Ammon's horn (tissue), 1 donor: ENCODE data around the gene CTNND2.
"Not testable (repeated sequence)": the region's sequence is repeated elsewhere in the genome, so short reads cannot be mapped to it uniquely, and the experiment has no call there.

Source experiments
- DNase-seq: peaks from one replicate; pipeline ENCODE4 v3.0.0-alpha.2; 2016; ENCODE audit warnings: low spot score

The CTNND2 gene

DNA sequence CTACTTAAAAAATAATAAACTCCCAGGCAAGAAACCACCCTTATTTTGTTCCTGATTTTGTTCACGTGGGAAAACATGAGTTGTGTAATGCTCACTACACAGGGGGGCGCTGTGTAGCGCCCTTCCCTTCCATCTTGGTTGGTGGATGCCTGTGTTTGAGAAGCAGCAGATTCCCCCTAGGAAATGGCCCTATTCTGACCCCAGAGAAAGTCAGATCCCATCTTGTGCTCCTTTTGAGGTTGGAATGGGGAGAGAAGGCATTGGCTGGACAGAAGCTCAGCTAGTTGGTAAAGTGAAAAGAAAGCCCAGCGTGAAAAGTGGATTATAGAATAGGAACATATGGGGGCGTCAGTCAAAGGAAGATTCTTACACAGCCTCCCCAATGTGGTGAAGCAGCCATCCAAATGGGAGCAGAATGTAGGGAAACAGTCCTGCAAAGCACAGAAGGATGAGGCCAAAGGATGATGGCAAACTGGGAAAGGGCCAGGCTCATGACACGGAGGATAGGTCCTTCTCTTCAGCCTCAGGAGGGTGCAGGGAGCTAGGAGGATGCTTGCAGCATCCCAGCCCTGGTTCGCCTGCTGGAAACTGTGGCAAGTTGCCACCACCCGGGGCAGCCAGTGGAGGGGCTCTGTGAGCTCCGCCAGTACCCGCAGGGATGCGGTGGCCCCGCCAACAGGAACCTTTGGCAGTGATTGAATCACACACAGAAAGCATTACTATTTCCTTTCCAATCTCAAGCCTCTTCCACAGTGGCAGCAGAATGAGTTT lies 829.0 kb downstream of the CTNND2 start:
- peak; percentile 65 for DNase-seq

DNA sequence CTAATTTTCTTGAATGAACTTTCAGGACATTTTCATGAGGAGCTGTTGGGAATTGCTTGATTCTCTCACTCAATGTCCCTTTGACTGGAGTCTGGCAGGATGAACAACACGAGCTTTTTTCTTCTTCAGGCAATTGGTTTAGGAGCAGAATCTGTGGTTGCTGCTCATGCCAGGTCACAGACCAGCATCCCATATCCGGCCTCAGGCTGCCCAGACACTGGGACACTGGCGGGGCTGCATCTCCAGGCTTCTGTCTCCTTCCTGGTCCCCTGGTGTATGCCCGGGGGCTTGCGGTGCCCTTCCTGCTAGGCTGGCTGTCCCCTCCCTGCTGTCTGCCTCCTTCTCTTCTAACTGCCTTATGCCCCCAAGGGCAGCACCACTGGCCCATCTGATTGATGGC lies 831.7 kb downstream of the CTNND2 start:
- DNase-seq: peak; percentile 52

DNA sequence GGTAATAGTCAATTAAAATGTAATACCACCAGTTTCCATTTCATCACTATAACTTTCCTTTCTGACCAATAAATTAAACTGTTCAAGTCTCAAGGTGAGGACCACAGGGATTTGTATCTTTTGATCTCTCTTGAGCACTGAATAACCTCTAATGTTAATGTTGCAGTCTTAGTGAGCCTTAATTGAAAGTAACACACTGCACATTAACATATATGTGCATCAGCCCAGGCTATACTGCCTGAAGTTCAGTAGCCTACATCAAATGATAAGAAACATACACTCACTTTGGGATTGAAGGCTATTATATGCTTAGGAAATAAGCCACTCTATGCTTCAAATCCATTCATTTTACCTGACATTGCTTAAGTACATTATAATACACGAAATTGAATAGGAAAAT lies 832.2 kb downstream of the CTNND2 start:
- no peak for DNase-seq

DNA sequence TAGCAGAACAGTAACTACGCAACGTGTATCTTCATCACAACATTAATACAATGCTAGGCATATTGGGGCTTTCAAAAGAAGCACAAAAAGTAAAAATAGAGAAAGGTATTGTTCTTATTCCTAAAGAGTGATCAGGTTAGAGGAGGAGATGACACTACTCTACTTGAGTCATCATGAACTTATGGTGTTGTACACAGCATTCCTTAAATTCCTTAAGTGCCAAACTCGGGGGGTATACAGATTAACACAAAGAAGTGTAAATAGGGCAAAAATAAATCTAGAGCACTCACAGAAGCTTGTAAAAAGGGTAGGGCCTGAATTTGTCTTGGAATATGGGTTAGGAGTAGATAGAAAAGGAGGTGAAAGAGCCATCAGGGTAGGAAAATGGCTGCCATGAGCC lies 835.2 kb downstream of the CTNND2 start:
- no peak for DNase-seq

DNA sequence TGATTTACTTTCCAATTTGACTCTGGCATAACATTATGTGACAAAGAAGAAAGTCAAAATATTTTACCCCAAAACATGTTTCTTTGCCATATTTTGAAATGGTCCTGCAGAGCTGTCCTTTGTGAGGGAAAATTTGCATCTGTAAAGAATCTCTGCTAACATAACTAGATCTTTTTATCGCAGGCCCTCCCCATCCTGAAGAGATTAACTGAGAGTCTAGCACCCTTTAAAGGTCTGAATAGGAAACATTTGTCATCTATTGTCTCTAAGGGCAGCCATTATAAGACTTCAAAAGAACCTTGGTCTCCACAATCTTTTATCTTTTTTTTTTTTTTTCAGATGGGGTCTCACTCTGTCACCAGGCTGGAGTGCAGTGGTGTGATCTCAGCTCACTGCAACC lies 838.5 kb downstream of the CTNND2 start:
- not testable (repeated sequence) for DNase-seq

DNA sequence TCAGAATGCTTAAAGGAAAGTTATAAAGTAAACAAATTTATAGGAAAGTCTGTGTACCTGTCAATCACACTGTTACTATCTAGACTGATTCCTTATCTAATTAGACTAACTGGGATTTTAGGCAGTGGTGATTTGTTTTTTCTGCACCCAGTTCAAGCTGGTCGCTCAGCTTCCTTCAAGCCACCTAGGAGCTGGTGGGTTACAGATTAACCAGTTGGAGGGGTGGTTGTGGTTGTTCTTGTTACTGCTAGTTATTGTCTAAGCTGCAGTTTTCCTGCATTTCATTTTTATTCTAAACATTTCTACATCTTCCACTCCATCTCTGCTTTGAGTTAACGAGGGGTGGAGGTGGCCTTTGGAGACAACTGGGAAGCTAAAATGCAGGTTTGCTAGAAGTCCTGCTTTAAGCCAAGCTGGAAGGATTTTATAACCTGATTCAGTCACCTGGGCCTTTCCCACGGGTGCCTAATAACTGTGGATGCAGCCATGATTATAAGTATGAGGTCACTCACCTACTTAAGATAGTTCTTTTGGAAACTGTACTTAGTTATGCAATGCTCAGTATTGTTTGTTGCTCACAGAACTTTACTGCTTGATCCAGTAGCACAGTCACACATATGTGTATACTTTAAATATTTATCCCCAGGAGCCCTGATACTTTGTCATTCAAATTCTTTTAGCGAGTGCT lies 839.3 kb downstream of the CTNND2 start:
- no peak for DNase-seq

DNA sequence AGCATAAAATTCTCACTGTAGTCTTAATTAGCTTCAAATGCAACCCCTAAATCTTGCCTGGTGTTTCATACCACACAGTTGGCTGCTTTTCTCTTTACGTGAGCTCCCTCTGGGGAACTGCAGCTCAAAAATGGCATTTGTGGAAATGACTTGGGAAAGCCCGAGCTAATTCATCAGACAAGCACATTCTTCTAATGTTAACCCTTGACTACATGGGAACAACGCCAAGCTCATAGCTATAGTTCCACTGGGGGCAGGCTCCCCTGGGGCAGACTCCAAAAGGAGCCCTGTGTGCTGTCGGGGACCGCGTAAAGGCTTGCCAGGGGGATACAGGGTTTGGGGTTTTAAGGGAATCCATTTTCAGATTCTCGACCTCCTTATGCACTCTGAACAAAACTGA lies 841.8 kb downstream of the CTNND2 start:
- no peak for DNase-seq

DNA sequence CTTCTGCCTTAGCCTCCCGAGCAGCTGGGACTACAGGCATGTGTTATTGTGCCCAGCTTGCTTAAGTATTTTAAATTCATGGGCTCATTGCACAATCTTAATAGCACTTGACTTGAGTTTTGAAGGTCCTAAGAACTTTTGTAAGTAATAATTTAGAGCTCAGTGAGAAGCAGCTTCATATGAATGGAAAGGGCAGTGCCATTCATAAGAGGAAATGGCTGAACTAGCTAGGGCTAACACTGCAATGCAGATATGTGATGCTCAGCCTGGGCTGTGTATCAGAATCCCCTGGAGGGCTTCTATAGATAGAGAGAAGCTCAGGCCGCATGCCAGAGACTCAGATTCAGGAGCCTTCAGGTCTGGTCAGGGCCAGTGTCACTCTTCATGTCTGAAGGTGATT lies 847.7 kb downstream of the CTNND2 start:
- no peak for DNase-seq

DNA sequence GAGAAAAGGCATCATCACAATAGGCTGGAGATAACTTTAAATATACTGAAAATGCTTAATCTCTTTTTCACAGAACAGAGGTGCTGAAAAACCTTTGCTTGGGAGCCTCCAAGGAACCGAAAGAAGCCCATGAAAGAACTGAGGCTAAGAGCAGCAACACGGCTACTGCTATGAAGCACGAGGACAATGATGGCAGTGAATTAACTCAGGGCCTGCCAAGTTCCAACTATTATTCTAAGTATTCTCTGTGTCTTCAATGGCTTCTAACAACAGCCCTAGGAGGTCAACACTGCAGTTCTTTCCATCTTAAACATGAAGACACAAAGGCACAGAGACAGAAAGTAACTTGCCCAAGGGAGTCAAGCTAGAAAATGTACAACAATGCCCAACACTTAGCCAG lies 850.2 kb downstream of the CTNND2 start:
- DNase-seq: peak; percentile 54

DNA sequence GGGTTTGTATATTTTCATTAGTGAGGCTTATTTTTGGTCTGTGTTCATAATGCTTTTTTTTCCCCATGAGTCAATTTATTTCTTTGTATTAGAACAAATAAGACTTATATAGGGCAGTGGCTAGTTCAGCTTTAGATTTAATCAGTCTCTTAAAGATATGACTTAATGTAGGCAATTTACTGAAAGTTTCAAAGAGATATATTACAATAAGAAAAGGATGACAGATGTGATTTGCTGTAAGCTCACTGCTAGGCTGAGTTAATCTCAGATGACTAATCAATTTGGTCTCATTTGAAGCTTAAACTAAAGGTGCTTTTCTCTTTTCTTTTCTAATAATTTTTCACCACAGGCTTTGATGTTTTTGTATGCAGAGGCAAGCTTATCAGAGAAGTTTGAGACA lies 851.4 kb downstream of the CTNND2 start:
- DNase-seq: no peak

DNA sequence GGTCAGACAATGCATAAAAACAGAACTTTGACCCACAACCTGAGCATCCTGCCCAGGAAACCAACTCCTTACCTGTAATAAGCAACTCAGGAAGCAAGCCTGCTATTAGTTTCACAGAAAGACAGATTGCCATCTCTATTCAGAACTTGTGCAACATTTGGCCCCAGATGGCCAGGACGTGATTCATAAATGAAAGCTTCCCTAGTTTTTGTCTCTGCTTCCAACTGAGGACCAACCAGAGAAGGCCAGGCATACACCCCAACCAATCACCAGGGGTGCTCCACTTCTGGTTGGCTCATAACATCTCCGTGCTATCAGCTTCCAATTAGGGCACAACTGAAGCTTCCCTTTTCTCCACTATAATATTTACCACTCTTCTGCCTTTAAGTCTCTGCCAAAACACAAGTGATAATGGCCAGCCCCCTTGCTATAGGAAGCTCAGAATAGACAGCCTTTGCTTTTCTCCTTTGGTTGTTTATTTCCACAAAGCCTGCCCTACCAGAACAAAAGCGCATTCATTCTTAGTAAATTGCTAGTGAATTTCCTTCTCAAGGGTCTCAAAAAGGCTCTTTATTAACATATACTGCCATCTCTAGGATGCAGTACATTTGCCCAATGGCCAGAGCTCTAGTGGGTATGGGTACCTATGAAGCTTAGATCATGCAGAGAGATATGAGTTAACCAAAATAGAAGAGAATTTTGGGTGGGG lies 853.5 kb downstream of the CTNND2 start:
- DNase-seq: peak; percentile 58

DNA sequence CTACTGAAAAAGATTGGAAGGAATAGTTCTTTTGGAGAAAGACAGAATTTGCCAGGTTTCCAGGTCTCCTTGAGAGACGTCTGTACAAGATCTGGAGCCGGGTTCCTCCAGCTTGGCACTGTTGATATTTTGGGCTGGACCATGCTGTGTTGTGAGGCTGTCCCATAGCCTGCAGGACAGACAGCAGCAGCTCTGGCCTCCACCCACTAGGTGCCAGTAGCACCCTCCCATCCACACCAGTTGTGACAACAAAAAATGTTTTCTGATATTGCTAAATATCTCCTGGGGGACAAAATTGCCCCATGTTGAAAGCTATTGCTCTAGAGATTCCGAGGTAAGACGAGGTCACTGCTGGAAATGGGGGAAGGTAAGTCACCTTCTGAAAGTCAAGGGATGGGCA lies 855.5 kb downstream of the CTNND2 start:
- no peak for DNase-seq

DNA sequence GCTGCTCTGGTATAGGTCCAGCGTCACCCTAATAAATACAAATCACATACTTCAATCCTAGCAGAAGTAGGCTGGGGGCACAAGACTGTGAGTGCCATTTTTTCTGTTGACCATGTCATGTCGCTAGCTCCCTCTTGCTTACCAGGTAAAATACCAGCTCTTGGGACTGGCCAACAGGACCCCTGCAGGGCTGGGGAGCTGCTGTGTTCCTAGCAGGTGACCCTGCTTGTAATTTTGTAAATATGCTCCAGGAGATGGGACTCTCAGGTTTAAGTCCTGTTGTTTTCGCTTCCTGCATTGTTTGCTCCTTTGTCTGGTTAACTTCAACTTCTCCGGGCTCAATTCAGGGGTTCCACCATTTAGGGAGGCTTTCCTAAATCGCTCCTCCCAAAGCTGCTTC lies 856.6 kb downstream of the CTNND2 start:
- DNase-seq: no peak

DNA sequence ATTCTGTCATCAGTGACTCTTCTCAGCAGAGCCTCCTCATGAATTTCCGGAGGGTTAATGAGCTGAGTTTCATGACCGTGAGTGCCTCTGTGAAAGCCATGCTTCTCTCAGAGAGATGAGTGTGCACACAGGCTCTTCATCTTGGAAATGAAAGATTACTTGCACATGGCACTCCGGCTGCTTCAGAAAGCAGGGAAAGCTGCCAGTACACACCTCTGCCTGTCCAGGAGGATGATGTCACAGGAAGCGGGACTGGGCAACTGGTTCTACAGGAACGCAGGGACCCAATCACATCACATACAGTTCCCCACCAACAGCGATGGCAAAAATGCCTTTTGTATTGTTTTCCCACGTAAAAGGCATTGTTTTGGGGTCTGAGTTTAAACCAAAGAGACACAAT lies 857.2 kb downstream of the CTNND2 start:
- no peak for DNase-seq

DNA sequence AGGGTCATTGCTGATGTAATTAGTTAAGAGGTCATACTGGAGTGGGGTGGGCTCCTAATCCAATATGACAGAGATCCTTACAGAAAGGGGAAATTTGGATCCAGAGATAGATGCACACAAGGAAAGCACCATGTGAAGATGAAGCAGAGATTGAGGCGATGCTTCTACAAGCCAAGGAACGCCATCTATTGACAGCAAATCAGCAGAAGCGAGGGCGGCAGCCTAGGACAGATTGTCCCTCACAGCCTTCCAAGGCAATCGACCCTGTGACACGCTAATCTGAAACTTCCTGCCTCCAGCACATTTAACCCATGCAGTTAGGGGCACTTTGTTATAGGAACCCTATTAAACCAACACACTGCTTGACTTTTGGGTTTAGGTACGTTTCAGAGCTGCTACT lies 858.1 kb downstream of the CTNND2 start:
- DNase-seq: peak; percentile 77

DNA sequence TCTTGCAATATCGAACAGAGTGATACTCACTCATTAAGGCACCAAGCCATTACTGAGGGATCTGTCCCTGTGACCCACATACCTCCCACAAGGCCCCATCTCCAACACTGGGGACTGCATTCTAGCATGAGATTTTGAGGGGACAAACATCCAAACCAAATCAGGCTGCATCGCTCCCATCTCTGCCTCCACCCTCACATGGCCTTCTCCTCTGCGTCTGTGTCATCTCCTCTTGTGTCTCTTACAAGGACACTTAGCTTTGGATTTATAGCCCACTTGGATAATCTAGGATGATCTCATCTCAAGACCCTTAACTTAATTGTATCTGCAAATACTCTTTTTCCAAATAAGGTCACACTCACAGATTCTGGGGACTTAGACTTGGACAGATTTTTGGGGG lies 858.8 kb downstream of the CTNND2 start:
- no peak for DNase-seq

DNA sequence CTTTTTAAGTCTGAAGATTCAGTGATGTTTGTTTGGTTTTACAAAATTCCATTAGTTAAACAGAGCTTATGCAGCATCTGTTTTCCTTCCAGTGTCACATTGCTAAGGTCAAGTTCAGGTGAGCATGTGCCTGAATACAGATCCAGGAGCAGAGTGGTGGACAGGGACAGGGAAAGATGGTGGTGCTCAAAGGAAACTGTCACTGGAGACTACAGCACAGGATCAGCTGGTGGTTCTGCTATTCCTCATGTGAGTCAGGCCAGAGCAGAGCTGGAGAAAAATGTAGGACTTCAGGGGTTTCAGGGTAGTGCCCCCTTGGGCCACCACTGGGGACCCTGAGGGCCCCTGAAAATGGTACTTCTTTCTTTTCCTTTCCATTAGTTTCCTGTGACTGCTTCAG lies 859.7 kb downstream of the CTNND2 start:
- no peak for DNase-seq

DNA sequence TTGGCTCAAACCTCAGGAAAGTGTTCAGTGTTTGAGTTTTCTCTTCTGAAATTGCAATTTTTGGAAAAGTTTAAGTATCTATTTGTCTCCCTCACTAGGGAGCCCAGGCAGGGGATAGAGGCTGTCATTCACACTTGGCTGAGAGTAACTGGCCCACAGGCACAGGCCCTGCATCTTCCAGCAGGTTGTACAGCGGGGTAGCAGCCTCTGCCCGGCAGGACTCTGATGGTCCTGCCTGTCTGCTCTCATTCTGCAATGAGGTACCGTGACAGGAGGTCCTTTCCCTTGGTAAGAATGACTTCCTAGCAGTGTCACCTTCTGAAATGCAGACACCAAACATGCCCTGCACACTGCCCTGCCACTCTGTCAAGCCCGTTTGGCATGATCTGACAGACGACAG lies 860.4 kb downstream of the CTNND2 start:
- no peak for DNase-seq

DNA sequence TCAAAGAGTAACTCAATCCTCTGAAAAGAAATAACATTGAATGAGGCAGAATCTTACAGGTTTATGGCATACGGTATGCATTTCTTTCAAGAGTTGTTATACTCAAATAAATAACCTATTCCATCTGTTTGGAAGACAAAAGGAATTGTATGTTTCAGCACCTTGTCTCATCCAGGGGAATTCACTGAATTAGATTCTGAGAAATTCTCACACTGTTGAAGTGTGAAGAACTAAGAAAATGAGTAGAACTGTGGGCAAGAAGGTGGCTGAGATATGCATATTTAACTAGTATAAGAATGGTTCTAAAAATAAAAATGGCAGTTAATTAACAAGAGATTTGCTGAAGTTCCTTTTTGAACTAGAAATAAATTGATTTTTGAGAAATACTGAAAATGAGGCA lies 863.9 kb downstream of the CTNND2 start:
- DNase-seq: no peak

DNA sequence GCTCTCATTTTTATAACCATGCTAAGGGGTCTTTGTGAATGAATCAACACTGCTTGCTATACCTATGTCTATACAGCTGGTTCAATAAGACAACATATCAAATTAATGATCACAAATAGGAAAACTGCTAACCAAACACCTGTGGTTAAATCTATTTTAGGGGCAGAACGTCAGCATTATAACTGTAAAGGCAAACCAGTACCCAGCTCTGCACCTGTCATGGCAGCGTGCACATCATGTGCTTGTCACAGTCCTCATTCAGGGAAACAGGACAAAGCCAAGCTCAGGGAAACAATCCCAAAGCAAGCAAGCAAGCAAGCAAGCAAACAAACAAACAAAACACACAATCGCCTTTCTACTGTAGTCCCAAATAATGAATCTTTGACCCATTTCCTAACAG lies 865.5 kb downstream of the CTNND2 start:
- DNase-seq: no peak

DNA sequence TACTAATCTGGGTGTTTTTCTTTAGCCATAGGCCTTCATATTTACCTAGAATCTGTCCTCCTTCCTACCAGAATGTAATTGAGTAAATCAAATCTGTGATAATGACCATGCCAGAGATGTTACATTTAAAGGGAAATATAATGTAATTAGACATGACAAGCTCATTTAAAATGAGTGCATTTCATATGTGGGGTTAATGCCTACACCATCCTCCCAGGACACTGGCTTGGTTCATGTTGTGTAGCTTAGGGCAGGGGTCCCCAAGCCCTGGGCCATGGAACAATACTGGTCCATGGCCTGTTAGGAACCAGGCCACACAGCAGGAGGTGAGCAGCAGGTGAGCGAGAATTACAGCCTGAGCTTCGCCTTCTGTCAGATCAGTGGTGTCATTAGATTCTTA lies 866.3 kb downstream of the CTNND2 start:
- DNase-seq: no peak

DNA sequence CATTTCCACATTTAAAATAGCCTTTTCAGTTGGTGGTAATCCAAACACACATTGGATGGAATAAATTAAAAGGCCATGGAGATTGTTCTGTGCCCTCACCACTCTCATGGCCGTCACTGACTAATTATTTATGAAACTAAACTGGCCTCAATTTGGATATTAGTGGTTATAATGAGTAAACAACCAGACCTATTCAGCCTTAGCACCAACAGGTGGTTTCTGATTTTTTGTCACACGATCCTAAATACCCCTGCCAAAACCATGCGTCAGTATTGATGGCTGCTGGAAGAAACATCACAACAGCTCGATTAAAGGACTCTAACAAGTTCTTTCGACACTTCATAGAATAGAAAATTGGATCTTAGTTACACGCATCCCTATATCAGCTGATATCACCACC lies 867.2 kb downstream of the CTNND2 start:
- no peak for DNase-seq

DNA sequence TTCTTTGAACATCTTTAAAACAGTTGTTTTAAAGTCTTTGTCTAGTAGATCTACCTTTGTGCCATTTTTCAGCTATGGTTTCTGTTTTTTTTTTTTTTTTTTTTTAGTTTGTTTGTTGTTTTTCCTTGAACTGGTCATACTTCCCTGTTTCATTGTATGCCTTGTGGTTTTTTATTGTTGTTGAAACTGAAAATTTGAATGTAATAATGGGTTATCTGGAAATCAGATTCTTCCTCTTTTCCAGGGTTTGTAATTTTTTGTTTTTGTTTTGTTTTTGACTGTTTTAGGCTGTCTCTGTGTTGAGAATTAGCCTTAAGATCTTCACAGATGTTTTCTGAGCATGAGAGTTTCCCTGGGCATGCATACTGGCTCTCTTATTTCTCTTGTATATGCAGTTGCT lies 873.6 kb downstream of the CTNND2 start:
- no peak for DNase-seq
